HG03439 (cell line): Measurements from ENCODE around the gene ASPHD1.
A peak's percentile ranks its signal among the peaks of the same experiment; 100 is the strongest.
"Not testable (repeated sequence)": the region's sequence is repeated elsewhere in the genome, so short reads cannot be mapped to it uniquely, and the experiment has no call there.

Experiments used
- ATAC-seq: cut with Tn5 transposase; IDR thresholded peaks from one replicate; pipeline ENCODE4 v1.9.1; 2021; ENCODE audit warnings: mild to moderate bottlenecking, moderate library complexity; ENCODE audit not compliant: unreplicated experiment

Gene ASPHD1

DNA sequence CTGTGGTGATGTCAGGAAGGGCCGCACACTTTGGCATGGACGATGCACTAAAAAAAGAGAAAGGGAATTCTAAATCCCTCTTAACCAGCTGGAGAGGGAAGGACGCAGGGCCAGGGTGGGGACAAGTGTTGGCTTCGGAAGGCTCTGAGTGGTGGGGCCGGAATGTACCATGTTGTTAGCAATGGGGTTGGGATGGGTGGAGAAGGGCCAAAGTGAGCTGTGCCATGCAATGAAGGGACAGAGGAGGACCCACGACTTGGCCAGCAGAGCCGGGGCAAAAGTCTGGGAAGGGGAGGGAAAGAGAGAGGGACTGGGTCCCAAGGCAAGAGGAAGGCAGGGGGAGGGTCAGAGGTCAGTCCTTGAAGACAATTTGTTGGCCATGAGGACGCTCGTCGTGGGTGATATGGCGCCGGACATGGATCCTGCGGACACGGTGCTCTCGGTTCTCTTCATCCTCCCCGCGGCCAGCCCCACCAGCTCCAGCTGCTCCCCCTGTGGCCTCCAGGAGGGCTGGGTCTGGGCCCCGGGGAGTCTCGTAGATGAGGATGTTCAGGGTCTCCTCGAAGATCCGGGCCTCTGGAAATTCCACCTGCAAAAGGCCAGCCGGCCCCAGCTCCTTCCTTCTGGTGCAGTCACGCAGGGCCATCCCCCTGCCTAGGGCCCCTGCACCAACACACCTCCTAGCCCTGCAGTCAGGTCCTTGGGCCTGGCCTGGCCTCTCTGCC is 6.4 kb downstream of the ASPHD1 start:
- no peak for ATAC-seq

DNA sequence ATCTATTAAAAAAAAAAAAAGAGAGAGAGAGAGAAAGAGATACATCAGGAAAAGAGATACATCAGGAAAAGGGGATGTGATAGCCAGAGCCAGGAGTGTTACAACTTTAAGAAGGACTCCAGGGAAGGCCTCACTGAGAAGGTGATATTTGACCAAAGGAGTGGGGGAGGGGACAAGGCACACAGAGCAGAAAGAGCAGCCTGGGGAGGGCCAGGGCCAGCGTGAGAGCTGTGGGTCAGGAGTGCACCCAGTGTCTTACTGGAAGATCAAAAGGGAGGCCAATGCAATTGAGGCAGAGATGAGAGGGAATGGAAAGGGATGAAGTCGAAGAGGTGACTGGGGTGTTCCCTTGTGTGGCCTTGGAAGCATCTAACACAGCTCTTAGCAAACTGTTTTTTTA is 7.7 kb downstream of the ASPHD1 start:
- no peak for ATAC-seq

DNA sequence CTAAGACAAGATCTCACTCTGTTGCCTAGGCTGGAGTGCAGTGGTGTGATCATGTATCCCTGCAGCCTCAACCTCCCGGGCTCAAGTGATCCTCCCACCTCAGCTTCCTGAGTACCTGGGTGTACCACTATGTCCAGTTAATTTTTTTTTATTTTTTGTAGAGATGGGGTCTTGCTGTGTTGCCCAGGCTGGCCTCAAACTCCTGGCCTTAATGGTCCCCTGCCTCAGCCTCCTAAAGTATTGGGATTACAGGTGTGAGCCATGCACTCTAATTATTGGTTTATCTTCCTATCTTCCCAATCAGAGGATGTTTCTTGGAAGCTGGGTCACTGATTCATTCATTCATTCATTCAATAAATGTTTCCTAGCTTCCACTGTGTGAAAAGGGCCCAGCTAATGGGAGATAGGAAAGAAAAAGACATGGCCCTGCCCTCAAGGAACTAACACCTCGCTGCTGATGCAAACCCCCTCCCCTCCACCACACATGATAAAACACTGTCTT is 8.5 kb downstream of the ASPHD1 start:
- ATAC-seq, result no peak

DNA sequence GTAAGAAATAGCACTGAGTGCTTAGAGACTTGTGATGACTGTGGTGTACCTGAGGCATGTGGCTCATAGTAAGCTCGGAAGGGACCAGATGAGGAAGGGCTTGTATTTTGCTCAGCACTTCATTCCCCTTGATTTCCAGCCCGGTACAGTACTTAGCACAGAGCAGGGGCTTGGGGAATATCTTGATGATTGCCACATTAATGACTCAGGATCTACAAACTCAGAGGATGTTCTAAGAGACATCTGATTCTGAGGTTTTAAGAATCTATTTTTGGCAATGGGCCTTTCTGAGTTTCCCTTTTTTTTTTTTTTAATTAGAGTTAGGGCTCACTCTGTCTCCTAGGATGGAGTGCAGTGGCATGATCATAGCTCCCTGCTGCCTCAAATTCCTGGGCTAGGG is 9.1 kb downstream of the ASPHD1 start:
- no peak for ATAC-seq

DNA sequence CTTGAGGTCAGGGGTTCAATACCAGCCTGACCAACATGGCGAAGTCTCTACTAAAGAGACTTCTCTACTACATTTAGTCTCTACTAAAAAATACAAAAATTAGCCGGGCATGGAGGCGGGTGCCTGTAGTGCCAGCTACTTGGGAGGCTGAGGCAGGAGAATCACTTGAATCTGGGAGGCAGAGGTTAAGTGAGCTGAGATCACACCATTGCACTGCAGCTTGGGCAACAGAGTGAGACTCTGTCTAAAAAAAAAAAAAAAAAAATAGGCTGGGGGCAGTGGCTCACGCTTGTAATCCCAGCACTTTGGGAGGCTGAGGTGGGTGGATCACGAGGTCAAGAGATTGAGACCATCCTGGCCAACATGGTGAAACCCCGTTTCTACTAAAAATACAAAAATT is 9.6 kb downstream of the ASPHD1 start:
- ATAC-seq, result not testable (repeated sequence)

DNA sequence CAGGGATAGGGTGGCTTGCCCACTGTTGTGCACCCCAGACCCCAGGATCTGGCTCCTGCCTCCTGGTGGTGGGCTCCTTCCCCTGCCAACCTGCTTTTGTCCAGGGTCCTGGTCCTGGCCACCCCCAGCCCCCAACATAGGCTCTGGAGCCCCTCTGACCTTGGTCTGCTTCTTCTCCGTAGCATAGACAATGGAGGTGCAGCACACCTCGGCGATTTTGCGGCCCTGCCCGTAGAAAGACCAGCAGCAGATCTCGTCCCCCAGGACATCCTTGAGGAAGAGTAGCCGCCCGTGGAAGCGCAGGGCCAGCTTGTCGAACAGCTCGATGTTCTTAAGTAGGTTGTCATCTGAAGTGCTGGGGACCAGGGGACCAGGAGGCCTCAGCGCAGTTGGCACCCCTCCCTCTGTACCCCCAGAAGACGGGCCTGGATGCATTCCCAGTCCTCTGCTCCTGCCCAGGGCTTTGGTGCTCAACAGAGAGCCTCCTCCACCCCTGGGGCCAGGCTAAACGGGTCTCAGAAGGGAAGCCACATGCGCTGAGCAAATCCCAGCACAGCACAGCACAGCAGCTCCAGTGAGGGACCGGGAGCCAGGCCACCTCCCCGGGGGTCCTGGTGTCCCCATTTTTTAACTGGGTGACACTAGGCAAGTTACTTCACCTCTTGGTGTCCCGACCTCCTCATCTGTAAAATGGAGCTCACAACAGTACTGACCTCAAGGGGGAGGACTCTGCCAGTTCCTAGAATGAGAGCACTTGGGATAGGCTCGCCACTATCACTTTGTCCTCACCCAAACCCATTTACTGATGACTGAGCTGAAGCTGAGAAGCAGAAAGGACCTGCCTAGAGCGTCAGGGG is 10.8 kb downstream of the ASPHD1 start:
- ATAC-seq, result no peak

DNA sequence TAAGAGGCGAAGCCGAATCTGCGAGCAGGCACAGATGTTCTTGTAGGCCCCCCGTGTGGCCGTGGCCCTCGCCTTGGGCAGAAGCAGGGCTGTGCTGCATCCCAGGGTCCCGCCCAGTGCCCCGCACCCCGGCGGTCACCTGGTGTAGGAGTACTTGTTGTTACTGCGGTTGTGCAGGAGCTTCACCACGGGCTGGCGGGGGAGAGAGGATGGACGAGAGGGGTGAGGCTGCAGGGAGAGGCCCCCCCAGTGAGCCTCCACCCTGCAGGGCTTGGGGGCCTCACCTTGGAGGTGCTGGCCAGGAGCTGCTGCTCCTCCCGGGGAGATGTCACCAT is 11.4 kb downstream of the ASPHD1 start:
- ATAC-seq, result no peak

DNA sequence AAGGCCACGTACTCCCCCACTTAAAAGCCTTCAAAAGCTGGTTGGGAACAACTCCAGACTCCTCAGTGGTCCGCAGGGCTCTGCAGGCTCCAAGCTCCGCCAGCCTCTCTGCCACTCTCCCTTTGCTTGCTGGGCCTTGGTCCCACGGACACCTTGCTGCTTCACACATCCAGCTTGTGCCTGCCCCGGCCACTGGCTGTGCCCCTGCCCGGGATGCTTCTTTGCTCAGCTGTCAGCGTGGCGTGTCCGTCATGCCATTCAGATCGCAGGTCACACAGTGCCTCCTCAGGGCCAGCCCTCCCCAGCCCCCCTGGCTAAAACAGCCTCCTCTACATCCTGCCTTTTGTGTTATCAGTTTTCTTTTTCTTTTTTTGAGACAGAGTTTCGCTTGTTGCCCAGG is 11.8 kb downstream of the ASPHD1 start:
- no peak for ATAC-seq

DNA sequence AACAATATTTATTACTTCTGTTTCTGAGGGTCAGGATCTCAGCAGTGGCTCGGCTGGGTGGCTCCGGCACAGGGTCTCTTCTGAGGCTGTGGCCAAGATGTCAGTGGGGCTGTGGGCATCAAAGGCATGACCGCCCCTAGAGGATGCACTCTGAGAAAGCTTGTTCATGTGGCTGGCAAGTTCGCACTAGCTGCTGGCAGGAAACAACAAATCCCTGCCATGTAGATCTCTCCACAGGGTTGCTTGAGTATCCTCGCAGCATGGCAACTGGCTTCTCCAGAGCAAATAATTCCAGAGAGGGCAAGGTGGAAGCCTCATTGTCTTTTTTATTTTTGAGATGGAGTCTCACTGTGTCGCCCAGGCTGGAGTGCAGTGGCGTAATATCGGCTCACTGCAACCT is 13.2 kb downstream of the ASPHD1 start:
- ATAC-seq, result no peak

DNA sequence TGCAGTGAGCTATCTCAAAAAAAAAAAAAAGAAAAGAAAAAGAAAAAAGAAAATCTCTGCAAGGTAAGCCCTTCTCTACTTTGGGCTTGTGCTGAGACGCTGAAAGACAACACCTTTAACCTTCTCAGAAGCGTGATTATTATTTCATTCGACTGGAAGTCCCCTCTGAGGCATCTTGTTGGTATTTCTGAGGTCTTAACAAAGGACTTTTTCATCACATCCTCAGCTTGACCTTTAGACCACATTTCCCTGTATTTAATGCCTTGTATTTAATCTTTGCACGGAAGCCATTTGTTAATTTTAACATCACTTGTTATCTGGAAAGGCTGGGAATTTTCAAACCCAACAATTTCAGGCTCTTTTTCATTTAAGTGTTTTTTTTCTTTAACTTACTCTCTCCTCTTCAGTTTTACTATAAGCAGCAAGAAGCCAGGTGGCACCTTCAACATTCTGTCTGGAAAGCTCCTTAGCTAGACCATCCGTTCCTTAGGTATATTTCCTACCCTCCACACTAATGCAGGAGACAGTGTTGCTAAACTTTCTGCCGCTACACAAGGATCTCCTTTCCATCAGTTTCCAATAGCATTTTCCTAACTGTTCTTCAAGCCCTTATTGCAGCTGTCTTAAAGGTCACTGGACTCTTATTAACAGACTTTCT is 15.4 kb downstream of the ASPHD1 start:
- ATAC-seq, result no peak

DNA sequence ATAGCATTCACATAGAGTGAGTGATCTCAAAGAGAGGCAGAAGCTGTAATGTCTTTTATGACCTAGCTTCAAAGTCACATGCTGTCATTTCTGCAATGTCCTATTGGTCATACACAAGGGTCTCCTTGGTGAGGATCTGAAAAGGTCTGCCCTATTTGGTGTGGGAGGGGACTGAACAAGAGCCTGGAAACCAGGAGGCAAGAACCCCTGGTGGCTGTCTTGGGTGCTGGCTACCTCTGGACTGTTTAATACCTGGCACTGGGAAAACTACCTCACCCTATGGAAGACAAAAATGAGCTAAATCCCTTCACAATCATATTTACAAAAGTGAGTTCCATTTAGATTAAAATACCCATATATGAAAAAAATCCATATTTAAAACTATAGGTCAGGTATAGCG is 16.7 kb downstream of the ASPHD1 start:
- ATAC-seq, result no peak

DNA sequence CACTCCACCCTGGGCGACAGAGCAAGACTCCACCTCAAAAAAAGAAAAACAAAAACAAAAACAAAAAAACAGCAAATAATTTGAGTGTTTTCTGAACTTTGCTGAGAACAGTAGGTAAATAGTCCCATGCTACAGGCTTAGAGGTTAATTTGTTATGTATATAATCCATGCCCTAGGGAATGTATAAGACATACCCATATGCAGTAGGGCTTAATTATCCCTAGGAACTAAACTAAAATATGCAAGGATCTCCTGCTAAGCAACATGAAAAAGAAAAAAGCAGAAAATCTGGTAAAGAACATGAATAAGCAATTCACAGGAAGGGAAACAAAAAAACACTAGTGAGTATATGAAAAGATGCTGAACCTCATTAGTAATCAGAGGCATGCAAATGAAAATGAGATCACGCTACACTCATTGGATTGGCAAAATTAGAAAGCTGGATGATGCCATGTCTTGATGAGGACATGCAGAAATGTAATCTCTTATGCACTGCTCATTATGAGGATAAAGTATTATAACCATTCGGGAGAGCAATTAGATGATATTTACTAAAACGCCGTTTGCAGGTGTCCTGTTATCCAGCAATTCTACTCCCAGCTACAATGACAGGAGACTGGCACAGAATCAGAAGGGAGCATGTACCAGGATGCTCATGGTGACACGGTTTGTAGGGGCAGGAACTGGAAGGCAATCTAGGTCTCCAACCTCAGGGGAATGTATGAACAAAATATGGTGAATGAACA is 20.2 kb downstream of the ASPHD1 start:
- ATAC-seq, result no peak

DNA sequence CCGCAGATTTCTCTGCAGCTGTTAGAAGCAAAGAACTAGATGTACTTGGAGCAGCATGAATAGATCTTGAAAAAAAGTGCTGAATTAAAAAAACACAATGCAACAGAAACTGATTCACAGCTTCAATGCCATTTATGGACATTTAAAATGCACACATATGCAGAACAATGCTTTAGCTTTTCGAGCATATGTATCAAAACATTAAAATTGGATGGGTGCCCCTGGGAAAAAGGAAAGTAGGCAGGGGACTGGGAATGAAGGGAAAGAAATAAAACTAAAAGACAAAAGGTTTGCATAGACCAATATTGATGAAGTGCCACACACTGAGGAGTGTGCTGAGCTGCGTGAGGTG is 20.7 kb downstream of the ASPHD1 start:
- no peak for ATAC-seq

DNA sequence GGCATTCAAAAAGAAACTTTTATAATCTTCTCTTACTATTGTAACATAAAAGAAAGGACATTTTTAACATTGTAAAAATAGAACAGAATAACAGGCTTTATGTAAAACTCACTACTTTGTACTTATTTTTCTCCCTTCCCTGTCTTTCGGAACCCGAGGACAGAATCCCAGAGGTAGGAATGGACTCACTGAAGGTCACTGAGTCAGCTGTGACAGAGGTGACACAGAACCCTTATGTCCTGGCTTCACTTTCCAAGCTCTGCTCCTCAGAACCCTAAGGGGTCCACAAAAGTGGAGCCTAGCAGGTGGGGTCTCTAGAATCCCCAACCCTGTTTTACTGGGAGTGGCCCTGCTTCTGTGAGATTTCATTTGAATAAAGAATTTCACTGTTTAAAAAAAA is 22.0 kb downstream of the ASPHD1 start:
- ATAC-seq, result no peak

DNA sequence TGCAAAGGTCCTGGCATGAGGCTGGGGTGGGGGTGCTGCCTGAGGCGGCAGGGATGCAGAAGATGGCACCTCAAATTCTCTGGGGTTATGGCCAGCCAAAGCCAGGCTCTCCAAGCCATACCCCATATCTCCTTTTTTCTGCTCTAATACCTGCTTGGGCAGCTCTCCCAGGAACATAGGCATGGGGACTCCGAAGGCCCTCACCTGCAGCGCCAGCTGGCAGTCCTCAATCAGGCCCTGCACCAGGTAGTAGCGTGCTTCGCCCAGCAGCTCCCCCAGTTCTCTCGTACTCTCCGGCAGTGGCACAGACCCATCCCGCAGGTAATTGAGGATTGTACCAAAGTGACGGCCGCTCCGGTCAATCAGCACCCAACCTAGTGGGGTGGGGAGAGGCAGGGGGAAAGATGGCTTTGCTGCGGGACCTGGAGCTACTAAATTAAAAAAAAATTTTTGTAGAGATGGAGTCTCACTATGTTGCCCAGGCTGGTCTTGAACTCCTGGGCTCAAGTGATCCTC is 22.8 kb downstream of the ASPHD1 start:
- no peak for ATAC-seq

DNA sequence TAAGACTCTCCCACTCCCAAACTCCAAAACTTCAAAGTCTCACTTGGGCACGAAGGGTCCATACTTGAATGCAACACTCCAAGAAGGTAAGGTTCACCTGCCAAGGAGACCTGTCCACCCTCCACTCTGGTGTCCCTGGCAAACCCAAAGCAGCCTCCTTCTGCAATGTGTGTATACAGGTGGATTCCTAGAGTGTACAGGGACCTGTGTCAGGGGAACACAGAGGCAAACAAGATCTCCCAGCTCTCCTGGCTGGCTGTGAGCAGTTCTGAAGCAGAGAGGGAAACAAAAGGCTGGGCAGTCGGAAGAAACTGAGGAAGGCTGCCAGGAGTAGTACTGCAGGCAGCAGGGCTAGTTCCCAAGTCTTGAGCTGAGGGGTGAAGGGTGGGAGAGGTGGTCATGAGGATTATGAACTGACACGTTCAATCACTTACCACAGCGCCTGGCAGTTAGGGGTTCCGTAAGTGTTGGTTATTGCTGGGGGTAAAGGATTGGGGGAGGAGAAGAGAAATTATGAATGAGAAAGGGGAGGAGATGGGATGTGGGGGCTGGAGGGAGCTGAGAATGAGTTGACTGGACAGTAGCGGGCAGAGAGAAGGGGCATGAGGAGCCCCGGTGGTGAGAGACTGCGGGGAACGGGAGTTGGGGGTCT is 24.9 kb downstream of the ASPHD1 start:
- no peak for ATAC-seq

DNA sequence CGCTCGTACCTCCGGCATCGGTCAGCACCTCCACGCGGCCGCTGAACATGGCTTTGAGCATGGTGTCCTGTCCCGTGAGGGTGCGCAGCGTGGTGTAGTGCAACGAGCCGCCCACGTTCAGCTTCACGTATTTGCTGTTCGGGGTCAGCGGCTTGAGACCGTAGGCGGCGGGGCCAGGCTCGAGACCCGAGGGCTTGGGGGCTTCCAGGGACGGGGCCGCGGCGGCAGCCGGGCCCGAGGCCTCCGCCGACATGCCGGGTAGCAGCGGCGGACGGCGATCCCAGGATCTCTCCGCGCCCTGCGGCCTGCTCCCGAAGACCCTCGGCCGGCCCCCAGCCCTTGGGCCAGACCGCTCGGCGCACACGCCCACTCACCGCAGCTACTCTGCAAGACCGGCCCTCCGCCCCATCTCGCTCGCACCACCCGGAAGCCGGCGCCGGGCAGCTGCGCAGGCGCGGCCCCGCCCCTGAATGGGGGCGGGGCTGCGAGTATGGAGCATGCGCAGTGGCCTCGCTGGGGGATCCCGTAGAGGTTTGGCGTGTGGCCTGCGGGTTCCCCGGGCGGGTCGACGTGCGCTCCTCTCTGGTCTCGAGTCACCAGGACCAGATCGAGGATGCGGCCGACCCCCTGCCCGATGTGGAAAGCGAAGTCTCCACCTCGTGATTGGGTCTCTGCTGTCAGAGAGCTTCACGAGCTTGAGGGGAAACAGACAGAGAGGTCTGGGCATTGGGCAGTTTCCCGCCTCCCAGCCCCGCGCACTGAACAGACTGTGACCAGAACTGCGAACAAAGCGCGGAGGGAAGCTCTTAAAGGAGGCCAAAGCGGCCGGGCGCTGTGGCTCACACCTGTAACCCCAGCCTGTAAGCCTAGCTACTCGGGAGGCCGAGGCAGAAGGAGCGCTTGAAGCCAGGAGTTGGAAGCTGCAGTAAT is 25.8 kb downstream of the ASPHD1 start, which contains the start of gene KCTD13:
Gene KCTD13, minus strand, starts transcription at position 446 of the 930 bp plus-strand sequence. Its CDS starts 193 bp downstream, at position 253.
- peak; percentile 87 for ATAC-seq

DNA sequence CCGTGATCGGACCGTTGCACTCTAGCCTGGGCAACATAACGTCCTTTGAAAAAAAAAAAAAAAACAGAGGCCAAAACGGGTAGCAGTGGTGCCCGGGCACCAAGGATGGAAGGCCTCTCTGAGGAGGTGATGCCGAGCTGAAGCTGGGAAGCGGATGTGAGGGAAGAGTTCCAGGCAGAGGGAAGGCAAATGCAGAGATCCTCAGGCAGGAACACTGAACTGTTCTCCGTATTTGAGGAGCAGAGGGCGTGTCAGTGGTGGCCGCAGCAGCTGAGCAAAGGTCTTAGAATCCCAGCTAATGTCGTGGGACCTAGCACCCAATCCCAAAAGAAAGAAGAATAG is 26.4 kb downstream of the ASPHD1 start:
- peak; percentile 13 for ATAC-seq
